ENCODE results near the gene MYL5.

MYL5 gene

DNA sequence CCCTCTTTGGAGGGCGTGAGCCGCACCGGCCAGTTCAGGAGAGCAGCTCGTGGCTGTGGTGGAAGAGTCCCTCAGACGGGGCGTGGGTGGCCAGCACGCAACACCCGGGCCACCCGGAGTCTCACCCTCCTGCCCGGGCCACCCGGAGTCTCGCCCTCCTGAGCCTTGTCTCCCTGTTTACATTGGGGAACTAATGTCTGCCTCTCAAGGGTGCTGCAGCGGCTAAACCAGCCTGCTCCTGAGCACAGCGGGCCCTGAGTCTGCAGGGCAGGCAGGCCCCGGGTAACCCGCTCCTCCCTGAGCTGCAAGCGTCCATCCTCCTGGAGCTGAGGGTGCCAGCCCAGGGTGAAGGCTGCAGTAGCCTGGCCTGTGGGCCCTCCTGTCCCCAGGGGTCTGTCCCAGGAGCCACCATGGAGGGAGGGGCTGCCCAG is 46.0 kb upstream of the MYL5 start:
- H3K4me3 ChIP-seq (ENCODE audit: low read depth, low read length) = no peak overlapping the region
- no peak for DNase-seq (ENCODE audit: low read depth)
- TF ChIP-seq, protein P1, sequence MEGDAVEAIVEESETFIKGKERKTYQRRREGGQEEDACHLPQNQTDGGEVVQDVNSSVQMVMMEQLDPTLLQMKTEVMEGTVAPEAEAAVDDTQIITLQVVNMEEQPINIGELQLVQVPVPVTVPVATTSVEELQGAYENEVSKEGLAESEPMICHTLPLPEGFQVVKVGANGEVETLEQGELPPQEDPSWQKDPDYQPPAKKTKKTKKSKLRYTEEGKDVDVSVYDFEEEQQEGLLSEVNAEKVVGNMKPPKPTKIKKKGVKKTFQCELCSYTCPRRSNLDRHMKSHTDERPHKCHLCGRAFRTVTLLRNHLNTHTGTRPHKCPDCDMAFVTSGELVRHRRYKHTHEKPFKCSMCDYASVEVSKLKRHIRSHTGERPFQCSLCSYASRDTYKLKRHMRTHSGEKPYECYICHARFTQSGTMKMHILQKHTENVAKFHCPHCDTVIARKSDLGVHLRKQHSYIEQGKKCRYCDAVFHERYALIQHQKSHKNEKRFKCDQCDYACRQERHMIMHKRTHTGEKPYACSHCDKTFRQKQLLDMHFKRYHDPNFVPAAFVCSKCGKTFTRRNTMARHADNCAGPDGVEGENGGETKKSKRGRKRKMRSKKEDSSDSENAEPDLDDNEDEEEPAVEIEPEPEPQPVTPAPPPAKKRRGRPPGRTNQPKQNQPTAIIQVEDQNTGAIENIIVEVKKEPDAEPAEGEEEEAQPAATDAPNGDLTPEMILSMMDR (IDR thresholded peaks at IDR 0.05; ENCODE audit: control insufficient read depth, extremely low read depth, insufficient read depth) = no peak

DNA sequence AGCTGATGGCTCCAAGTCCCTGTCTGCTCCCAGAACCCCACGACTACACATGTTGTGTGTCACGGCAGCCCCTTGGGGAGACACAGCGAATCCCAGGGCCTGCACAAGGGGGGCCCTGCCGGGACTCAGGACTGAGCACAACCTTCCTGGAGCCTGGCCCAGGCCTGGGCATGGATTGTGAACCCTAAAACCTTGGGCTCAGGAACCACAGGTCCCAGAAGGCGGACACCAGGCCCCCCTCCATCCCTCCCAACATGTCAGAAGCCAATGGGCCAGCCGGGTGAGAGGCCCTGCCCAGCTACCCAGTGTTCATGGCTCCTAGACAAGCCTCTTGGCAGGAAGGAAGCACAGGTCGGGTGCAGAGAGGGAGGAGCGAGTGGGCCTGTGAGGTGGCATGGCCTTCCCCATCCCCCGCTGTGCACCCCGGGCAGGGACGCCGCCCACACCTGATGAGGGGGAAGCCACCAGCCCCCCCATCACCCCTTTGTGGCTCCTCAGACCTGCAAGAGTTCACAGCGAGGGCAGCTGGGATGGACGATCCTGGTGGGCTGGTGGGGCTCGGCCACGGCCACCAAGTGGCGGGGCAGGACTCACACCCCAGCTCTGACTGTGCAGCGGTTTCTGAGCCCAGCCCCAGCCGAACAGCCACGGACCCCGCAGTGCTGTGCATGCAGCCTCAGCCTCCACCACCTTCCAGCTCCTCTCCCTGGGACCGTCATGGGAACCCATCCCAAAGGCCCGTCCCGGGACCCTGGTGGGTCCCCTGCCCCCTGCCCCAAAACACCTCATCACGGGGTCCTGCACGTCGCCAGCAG is 45.3 kb upstream of the MYL5 start:
- H3K4me3 ChIP-seq (ENCODE audit: low read depth, low read length) = no peak overlapping the region
- TF ChIP-seq, protein P1 (IDR thresholded peaks at IDR 0.05; ENCODE audit: control insufficient read depth, extremely low read depth, insufficient read depth) = no peak
- DNase-seq (ENCODE audit: low read depth) = no peak

DNA sequence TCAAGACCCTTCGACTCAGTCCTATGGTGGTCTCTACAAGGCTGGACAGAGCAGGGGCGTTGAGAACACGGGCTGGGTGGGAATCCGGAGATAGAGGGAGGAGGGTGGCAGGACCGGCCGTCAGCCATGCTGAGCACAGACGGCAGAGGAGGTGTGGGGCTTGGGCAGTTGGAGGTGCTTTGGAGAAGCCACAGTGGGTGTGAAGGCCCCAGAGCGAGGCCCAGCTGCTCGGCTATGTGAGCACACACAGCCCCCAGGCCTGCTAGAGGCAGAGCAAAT is 44.8 kb upstream of the MYL5 start:
- H3K4me3 ChIP-seq (ENCODE audit: low read depth, low read length) = no peak overlapping the region
- TF ChIP-seq, protein P1 (IDR thresholded peaks at IDR 0.05; ENCODE audit: control insufficient read depth, extremely low read depth, insufficient read depth) = no peak
- DNase-seq (ENCODE audit: low read depth) = no peak

DNA sequence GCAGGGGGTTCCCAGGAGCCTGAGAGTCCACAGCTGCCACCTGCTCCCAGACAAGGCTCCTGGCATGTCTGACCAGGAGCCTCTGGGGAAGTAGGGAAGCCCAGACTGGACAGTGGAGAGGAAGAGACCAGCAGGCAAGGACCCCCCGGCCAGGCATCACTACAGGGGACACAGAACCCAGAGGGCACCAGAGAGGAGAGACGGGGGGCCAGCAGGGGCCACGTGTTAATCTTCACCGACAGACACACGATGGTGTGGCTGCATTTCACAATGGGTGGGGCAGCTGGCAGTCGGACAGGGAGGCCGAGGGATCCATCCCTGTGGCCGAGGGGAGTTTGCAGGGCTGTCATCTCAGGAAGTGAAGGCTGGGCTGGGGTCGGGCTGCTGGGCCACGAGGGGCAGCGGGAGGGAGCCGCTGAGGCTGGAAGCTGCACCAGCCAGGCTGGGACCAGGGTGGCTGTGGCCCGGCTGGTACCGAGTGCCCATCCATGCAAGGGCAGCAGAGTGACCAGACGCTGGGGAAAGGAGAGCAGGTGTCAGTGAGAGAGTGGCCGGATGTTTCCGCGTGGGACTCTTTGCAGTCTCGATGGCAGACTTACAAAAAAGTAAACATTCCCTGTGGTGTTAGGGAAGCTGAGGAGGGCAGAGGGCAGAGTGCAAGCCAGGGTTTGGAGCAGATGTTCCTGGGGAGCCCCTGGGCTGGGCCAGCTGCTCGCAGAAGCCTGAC is 44.3 kb upstream of the MYL5 start:
- no peak for DNase-seq (ENCODE audit: low read depth)
- no peak overlapping the region for H3K4me3 ChIP-seq (ENCODE audit: low read depth, low read length)
- TF ChIP-seq, protein P1 (IDR thresholded peaks at IDR 0.05; ENCODE audit: control insufficient read depth, extremely low read depth, insufficient read depth) = no peak

DNA sequence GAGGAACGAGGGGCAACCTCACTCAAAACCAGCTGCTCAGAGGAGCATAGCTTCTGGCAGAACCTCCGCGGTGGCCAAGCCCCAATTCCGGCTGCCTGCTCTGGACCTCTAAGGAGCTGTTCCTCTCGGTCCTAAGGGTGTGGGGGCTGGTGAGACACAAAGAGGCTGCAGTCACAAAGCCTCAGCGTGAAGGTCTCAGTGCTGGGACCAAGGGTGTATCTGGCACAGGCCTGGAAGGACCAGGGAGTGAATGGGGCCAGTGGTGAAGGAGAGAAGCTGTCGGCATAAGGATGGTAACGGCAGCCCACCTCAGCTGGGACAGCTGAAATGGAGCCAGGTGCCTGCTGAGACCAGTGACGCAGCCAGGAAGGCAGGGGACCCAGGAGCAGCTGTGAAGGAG is 43.7 kb upstream of the MYL5 start:
- H3K4me3 ChIP-seq (ENCODE audit: low read depth, low read length) = no peak overlapping the region
- TF ChIP-seq, protein P1 (IDR thresholded peaks at IDR 0.05; ENCODE audit: control insufficient read depth, extremely low read depth, insufficient read depth) = no peak
- no peak for DNase-seq (ENCODE audit: low read depth)

DNA sequence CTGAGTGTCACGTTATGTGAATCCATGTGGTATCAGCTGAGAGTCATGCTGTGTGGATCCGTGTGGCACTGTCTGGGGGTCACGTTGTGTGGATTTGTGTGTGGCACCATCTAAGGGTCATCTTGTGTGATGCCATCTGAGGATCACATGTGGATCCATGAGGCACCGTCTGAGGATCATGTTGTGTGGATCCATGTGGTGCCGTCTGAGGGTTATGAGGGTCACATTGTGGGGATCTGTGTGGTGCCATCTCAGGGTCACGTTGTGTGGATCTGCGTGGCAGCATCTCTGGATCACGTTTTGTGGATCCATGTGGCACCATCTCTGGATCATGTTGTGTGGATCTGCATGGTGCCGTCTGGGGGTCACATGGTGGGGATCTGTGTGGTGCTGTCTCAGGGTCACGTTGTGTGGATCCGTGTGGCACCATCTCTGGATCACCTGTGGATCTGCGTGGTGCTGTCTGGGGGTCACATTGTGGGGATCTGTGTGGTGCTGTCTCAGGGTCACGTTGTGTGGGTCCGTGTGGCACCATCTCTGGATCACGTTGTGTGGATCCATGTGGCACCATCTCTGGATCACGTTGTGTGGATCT is 42.0 kb upstream of the MYL5 start:
- no peak for DNase-seq (ENCODE audit: low read depth)
- no peak overlapping the region for H3K4me3 ChIP-seq (ENCODE audit: low read depth, low read length)
- TF ChIP-seq, protein P1 (IDR thresholded peaks at IDR 0.05; ENCODE audit: control insufficient read depth, extremely low read depth, insufficient read depth) = no peak

Measured in LNCaP clone FGC (cell line).